ENCODE measurements around the gene SLC26A9.

The SLC26A9 gene

DNA sequence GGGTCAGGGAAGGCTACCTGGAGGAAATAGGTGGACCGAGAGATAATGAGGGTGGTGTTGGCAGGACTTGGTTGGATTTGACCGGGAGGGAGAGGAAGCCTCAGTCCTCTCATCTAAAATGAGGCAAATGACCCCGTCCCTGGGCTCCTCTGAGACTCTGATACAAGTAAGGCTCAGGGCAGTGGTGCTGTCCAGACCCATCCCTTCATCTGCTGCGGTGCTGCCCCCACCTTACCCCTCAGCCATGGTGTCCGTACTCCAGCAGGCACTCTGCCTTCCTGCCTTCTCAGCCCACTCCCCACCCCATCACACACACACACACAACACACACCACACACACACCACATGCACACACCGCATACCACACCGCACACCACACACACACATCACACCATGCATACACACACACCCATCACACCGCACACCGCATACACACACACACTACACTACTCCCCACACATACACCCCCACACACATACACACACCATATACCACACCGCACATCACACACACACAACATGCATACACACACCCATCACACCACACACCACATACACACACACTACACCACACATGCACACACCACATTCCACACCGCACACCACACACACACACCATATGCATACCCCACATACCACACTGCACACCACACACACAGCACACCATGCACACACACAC is 29.4 kb upstream of the SLC26A9 start:
- DNase-seq = no peak

DNA sequence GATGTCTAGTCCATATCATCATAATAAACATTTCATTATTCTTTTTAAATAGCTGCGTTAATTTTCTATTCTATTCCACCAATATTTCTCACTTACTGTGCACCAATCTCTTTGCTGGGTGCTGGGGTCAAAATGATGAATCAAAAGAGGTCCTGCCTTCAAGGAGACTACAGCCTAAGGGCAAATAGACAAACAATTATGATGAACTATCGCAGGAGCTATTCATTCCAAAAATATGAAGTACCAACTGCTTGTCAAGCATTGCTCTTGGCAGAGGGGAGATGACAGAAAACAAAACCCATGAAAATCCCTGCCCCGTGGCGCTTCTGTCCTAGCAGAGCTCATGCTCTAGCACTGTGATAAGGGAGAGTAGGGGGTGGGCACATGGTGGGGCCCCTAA is 28.8 kb upstream of the SLC26A9 start:
- DNase-seq = no peak

DNA sequence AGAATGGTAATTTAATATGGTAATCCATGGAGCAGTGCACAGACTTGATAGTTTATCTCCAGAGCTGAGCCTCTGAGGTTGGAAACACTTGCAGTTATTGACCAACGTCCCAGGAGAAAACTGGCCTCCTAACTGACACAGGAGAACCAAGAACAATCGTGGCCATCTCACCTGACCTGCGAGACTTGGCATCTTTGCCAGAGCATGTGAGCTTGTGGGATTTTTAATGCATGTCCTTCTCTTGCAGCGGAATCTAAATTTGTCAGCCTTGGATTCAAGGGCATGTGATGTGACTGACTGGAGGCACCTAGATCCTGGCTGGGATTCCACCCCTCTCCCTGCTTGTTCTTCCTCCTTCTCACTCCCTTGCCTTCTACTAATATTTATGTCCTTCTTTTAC is 27.8 kb upstream of the SLC26A9 start:
- no peak for DNase-seq

DNA sequence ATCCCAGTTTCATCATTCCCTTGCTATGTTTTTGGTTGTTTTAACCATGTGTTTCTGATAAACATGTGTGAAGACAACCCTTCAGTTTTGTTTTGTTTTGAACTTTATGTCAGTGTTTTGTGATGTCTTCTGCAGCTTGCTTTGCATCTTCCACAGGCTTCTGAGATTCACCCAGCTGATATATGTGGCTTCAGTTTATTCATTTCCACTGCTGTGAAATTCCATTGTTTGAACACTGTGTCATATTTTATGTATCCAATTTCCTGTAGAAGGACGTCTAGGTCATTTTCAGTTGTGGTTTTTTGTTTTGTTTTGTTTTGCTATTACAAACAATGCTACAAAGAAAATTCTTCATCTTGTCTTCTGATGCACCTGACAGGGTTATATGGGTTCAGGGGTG is 27.2 kb upstream of the SLC26A9 start:
- DNase-seq = no peak

DNA sequence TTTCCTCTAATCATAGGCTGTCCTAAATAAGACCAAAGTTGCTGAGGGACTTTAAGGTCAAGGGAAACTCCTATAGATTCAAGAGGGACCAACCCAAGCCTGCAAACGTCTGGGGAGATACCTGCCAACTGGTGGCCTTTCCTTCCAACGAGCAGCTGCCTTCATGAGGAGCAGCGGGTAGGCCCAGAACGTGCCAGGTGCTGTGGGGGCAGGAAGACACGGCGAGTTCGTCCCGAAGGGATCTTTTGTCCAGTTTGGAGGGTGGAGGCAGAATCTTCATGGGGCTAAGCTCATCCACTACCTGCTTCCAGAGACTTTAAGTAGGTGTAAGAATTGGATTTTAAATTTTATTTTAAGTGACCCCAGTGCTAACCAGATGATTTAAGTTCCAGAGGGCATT is 26.0 kb upstream of the SLC26A9 start:
- DNase-seq = no peak

DNA sequence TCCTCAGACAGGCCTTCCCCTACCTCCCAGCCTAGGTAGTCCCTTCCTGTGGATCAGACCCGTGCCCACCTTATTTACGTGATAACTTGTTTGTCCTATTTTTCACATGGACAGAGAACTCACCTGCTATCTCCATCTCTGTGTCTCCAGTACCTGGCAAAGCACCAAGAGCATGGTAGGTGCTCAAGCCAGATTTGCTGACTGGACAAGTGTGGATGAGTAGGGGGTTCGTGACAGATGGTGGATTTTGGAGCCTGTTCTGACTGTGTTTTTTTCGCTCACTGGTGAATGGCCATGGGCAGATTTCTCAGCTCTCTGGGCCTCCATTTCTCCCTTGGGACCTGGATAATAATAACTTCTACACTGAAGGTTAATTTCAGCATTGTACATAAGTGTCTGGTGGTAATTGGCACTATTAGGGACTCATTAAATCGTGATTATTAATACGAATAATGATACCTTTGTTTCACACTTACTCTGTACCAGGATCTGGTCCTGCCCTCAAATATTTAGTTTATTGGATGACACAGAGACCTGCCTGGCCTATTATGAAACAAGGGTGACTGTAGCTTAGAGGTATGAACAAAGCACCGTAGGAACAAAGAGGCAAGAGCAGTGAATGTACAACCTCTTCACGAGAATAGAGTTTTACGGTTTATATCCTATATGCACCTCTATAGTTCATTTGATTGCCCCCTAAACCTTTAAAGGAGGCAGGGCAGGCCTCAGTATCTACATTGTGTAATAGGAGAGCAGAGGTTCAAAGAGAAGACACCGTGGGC is 24.5 kb upstream of the SLC26A9 start:
- DNase-seq = no peak

DNA sequence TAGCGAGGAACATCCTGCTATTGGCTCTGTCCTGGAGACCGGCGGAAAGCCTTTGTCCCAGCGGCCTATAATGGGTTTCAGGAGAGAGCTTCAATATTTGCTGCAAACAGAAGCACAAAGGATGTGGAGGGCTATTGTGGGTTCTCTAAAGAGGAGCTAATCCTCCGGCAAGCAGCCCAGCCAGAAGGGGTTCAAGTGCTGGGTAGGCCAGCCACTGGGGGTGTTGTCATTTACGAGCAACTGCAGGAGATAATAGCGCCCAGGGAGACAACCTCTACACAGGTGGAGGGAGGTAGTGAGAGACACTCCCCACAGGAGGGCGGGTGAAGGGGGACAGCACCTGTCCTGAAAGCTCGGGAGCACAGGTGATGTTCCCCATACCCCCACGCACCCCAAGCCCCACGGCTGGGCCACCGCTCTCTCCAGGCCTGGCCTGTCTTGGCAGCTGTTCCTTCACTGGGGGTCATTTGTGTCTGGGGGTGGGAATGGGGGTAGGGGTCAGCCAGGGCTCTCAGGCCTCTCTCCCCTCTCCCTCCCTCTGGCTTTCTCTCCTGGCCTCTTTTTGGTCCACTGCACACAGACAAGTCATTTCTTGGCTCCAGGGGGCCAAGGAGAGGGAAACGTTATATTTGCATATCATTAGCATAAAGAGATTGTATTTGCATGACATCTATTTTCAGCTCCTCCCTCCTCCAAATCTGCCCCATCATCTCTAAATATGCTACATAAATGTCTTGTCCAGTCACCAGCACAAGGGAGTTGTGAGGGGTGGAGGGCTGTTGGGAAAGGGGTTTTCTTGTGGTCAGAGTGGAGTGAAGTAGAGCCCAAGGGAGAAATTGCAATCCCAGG is 22.0 kb upstream of the SLC26A9 start:
- no peak for DNase-seq

DNA sequence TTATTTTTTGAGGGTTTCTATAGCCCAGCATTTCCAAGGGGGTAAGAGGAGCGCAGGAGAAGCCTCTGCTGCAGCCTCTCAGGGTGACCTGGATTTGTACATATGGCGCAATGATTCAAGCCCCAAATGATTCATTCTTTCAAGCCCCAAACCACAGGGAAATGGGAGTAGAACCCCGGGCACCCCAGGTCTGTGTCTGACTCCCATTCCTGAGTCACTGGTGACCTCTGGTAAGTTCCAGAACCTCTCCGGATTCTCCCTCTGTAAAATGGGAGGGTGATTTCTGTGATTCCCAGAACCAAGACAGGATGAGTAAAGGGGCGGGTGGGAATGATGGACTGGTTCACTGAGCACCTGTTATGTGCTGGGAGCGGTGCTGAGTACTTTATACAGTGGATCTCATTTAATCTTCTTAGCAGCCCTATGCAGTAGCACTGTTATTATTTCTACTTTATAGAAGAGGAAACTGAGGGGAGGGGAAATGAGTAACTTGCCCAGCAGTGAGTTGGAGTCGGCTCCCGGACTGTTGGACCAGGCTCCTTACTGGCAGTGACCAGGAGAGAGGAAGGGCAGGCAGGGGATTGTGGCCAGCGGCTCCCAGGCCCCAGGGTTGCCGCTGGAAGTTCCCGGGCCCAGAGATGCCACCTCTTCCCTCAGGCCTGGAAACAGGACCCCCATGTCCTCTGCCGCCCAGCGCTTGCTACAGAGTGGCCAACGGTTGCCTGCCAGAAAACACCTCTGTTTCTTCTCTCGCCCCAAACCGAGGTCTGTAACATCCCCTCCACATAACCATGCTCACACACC is 20.3 kb upstream of the SLC26A9 start:
- DNase-seq = no peak

DNA sequence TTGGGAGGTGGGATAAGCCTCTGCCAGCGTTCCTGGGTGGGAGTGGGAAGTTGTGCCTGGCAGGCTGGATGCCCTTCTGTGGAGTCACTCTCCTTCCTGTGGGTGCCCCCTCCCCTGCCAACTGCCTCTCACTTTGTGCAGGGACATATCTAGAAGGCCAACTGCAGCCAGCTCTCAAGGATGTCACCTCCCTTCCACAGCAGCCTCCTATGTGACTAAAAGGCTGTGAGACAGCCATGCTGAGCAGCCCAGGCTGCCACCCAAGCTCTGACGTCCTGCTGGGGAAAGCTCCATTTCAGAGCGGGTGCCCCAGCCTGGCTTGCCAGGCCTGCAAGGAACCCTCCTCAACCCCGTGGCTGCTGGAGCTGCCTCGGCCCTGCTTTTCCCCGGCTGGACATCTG is 19.6 kb upstream of the SLC26A9 start:
- DNase-seq = no peak

DNA sequence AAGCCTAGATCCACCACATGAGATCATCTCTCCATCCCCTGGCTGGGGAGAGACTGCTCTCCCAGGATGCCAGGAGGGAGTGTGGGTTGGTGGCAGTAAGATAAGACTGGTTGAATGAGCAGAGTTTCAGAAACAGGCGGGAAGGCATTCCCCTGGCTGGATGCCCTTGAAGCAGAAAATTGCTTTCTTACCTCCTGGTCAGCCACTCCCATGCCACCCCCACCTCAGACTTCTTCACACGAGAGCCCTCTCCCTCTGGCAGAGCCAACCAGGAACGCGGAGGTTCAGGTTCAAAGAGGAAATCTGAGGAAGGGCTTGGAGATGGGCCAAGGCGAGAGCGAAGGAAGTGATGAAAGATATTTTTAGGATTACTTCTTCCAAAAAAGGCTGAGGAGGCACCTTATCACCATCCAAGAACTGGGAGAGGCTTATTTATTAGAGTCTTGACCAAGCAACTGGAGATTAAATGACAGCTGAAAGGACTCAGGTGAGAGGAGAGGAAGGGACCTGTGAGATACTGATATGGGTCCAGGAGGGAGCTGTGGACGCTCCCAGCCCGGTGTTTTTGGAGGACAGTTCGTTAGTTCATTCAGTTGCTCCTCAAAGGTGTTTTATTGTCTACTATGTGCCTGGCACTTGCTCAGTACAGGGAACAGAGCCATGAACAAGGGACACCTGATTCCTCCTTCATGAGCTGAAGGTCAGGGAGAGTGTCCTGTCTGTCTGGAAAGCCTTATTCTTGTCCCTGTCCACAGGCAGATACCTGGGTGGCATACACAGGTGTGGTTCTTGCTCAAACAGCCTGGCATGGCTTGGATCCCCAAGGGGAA is 18.9 kb upstream of the SLC26A9 start:
- no peak for DNase-seq

DNA sequence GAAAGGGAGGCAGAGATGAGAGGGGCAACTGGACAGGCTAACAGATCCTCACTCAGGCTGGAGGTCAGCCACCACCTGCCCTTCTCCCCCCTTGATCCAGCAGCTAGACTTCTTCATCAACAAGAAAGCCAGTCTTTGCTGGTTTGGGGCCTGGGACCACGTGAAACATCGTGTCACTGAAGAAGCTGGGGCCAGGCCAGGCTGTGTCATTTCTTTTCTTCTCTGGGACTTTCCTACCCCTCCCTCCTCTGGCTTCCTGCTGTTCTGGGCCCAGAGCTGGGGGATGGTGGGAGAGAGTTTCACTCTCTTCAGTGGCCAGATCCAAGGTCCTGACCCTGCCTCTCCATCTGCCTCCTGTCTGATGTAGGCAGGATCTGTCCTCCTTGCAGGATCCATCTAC is 18.1 kb upstream of the SLC26A9 start:
- DNase-seq = no peak

DNA sequence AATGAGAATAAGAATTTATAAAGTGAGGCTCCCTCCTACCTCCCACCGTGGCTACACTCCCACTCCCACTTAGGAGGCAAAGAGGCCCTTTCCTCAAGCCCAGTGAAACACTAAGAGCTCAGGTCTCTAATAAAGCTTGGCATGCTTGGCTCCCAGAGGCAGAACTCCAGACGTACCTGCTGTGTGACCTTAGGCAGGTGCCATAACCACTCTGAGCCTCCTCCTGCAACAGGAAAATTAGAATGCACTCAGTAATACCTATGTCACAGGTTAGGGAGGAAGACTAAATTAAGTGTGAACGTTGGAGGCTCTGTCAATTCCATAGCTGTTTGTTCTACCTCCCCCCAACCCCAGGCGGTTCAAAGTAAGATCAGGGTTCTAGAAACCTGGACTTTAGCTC is 16.5 kb upstream of the SLC26A9 start:
- DNase-seq = no peak

DNA sequence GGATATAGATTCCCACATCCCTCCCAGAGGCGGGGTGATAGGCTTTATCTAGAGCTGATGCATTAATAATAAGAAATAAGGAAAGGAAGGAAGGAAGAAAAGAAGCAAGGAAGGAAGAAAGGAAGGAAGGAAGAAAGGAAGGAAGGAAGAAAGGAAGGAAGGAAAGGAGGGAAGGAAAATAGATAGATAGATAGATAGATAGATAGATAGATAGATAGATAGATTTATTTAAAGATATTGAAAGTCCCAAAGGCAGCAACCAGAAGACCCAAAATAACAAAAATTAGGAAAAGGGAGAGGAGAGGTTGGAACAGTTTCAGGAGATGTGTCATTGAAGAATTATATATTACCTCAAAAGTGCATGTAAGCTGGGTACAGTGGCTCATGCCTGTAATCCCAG is 12.2 kb upstream of the SLC26A9 start:
- DNase-seq = no peak

DNA sequence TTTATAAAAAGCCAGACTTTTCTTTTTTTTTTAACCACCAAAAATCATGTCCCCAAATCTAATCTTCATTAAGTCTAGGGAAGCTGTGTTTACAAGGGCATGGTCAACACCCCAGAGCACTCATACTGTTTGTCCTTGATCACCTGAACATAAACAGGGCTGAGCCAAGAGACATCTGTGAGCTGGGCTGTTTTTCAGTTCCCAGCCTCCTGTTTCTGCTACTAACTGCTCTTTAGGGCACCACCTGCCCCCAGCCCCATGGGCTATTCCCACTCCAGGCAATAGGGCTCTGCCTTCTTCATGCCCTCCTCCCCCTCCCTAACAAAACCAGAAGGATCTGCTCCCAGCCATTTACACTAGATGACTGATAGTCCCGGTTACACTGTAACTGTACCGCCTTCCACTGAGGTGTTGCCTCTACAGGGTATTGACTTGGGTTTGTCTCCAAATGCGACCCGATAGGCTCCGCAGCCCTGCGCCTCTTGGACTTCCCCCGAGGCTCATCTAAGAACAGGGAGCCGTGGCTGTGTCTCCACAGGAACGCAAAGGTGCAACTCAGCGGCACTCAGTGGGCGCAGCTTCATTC is 11.7 kb upstream of the SLC26A9 start:
- DNase-seq = no peak

DNA sequence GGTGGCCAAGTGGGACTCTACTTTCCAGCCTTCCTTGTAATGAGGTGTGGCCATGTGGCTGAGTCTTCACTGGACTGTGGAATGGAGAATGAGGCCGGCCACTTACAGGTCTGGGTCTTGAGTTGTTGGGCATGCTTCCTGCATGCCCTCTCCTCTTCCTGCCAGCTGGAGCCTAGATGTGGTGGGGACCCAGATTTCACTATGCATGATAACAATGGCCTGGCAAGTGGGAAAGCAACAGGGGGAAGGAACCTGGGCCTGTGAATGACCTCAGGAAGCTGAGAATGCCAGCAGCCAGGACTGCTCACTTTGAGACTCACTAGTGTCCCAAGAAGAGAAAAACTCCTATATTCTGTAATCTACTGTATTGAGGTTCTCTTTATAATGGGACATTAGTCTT is 8.5 kb upstream of the SLC26A9 start:
- no peak for DNase-seq

DNA sequence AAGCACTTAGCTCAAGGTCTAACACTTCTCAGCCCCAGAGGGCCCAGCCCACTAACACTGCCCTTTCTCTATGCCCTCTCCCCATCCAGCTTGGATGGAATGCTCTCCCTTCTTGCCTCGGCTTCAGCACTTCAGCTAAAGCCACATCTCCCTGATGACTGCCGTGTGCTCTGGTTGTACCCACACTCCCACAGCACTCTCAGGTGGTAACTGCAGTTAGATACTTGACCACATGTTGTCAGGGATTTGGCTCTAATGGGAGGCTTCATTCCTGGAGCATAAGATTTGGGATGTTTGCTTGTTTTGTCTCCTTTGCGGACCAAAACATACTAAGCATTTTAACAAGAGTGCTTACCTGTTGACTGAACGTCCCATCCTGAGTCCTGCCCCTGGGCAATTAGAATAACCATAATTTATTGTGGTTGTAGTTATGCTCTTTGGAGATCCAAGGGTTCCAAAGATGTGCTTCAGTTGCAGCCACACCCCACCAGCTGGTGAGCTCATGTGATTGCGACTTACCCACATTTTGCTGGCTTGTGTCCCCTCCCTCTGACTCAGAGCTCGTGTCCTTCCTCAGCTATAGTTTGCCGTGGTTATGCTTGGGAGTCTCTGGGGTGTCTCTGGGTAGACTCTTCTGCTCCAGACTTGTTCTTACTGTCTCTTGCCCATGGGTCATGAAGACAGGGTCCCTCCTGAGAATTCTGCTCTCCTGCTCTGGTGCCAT is 7.7 kb upstream of the SLC26A9 start:
- DNase-seq = no peak

DNA sequence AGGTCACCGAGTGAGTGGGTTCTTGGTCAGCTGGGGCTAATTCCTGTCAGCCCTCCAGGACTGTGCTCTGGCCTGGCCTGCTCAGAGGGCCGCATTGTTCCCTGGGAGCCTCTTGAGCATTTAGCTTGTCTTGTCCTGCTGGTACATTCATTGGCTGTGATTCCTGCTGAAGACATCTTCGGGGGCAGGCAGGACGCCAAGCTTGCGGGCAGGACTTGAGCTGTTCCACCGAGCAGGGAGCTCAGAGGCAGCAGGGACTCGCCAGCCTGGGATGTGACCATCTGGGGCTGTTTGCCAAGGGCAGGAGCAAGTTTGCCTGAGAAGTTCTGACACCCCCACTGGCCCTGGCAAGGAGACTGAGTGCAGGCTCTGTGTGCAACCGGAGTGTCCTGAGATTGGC is 7.0 kb upstream of the SLC26A9 start:
- DNase-seq = no peak

DNA sequence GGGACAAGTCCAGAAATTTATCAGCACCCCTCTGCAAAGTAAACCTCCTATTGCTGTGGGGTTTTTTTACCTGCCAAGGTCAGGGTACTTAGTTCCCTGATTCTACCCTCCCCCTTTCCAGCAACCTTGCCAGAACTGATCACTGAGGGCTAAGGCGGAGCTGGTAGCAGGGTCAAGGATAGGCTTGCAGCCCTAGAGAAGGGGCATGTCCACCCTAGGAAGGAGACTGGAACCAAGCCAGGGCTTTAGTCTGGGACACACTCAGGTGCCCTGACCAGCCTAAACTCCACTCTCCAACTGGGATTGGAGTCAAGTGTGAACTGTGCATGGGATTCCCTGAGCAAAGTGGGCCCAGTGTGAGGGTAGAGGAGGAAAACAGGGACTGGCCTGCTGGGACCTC is 6.5 kb upstream of the SLC26A9 start:
- DNase-seq = no peak

DNA sequence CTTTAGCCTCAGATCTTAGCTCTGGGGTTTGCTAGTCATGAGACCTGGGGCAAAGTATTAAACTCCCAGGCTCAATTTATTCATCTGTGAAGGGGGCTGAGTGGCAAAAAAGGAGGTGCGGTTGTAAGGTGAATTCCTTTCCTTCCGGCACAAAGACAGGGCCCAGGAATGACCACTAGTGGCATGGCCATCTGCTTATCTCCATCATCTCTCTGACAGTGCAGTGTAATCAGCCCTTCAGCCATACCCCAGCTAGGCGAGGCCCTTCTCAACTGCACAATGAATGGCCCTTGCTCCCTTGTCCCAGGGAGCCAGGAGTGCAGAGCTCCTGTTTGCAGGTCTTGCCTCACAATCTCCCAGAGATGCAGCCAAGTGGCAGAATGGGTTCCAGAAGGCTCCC is 5.6 kb upstream of the SLC26A9 start:
- DNase-seq = no peak

DNA sequence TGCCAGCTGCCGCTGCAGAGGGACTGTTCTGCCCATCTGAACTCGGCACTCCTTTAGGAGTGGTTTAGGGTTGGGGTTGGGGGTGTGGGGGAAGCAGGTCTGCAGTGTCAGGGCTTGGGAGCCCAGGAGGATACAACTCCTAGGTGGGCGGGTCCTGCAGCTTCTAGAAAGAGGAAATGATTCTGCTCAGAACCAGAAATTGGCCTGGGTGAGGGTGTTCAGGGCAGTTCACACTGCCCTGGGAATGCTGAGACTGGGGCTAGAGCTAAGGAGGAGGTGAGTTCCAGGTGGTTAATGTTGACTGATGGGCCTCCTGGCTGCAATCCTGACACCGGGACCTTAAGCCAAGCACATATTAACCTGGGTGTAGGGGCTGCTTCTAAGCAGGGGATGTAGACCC is 4.8 kb upstream of the SLC26A9 start:
- DNase-seq = no peak

DNA sequence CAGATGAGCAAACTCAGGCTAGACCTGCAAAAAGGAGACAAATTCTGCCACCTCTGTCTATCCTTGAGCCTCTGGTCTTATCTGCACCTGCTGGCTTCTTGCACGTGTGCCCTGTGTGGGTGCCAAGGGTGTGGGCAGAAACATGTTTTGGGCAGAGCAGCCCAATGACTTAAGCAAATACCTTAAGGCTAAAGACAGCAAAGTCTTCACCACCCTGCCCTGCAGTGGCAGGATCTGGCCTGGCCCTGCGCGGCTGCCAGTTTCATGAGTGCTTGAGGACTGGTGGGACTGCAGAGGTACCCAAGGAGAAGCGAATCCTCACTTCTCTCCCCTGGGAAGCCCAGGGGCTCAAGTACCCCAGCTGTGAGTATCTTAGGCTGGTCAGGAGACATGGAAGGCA is 3.8 kb upstream of the SLC26A9 start:
- no peak for DNase-seq

All from islet precursor cell (in vitro differentiated cells).